Esophagus squamous epithelium (tissue), 5 donors: ENCODE results near the gene GCNT2. TPM values are rescaled to one million over a fixed set of nuclear protein-coding genes. Genes with fewer than 3 reads are reported as not detected.

Experiments
- DNase-seq: peaks from one replicate; lab custom pipeline; 2025; lab: John Stamatoyannopoulos, UW
- H3K27ac ChIP-seq, 4 donors: fragments of 200-600 bp; sonication (generic); one replicate each; pipeline ENCODE4 v1.5.1; 2016 to 2019; ENCODE audit warnings: mild to moderate bottlenecking in 1 of 4
- H3K27me3 ChIP-seq, 4 donors: fragments of 200-600 bp; sonication (generic); 1 replicate in 3 of 4; 2 replicates in 1 of 4; pipeline versions ENCODE4 v1.5.1 to v1.6.0; 2017 to 2021; ENCODE audit warnings: antibody characterized with exemption in 1 of 4
- H3K36me3 ChIP-seq, 3 donors: fragments of 200-600 bp; sonication (generic); one replicate each; pipeline ENCODE4 v1.5.1; 2016 to 2019
- H3K4me1 ChIP-seq, 3 donors: fragments of 200-600 bp; sonication (generic); one replicate each; pipeline ENCODE4 v1.5.1; 2017 to 2019
- H3K4me3 ChIP-seq, 4 donors: fragments of 200-600 bp; sonication (generic); 1 replicate in 3 of 4; 2 replicates in 1 of 4; pipeline ENCODE4 v1.5.1; 2016 to 2019; ENCODE audit warnings: mild to moderate bottlenecking in 2 of 4, moderate library complexity in 1 of 4
- H3K9me3 ChIP-seq, 3 donors: fragments of 200-600 bp; sonication (generic); one replicate each; pipeline ENCODE4 v1.5.1; 2016 to 2019
- CTCF ChIP-seq, 6 experiments: fragments of 450-650 bp in 4 of 6; fragments of 200-600 bp in 2 of 6; sonication (generic) in 2 of 6; IDR thresholded peaks; one replicate each; pipeline ENCODE4 v1.5.1; 2016 to 2019; ENCODE audit warnings: antibody characterized with exemption in 6 of 6, mild to moderate bottlenecking in 4 of 6, moderate library complexity in 4 of 6
- POLR2A ChIP-seq, 4 donors: fragments of 450-650 bp; IDR thresholded peaks; one replicate each; pipeline ENCODE4 v1.6.1; 2017; ENCODE audit warnings: antibody characterized with exemption in 4 of 4, mild to moderate bottlenecking in 4 of 4, moderate library complexity in 3 of 4
- WGBS, 2 donors: methylation state at CpG; one replicate each; pipeline ENCODE4 v1.1.5; 2018; 5-methylcytosine and 5-hydroxymethylcytosine counted together
- intact Hi-C: fragments of 100-400 bp; cut with DNase I; formaldehyde crosslinking; loops from one replicate; pipeline ENCODE4 v1.15.0; 2022
- total RNA-seq, 4 donors: library from RNA; depleted of rRNA; stranded (reverse); fragments of >200 nt; gene quantifications; one replicate each; pipeline ENCODE4 v1.1.0, GENCODE V29; 2016
- donor health status: DM: yes; HTN: yes; CAD: no.

The GCNT2 gene
- total RNA-seq, 4 donors from 2014 or later = 6.9 to 17.2 (median 8.9) TPM

GRCh38 chr6:10627800-10628199, 106.6 kb downstream of the GCNT2 start:
- H3K9me3 ChIP-seq = no peaks in the 10 kb centered on the region
- H3K4me3 ChIP-seq = no peak overlapping the region
- peaks cover 0 to under 1% (median 0%) of the 10 kb centered on the region in 3 donors for H3K4me1 ChIP-seq
- H3K27me3 ChIP-seq = no peaks in the 10 kb centered on the region
- 78 to 100% methylated on average over 1 of the region's 1 CpG for WGBS, 2 donors
- H3K27ac ChIP-seq = no peak overlapping the region
- intact Hi-C loops = no loop called here
- H3K36me3 ChIP-seq = peaks cover 0 to 48% (median 0%) of the 10 kb centered on the region in 3 donors
- DNase-seq = no peak
- TF ChIP-seq POLR2A (IDR thresholded peaks at IDR 0.05) = no peak
- TF ChIP-seq CTCF (IDR thresholded peaks at IDR 0.05) = no peak

DNA sequence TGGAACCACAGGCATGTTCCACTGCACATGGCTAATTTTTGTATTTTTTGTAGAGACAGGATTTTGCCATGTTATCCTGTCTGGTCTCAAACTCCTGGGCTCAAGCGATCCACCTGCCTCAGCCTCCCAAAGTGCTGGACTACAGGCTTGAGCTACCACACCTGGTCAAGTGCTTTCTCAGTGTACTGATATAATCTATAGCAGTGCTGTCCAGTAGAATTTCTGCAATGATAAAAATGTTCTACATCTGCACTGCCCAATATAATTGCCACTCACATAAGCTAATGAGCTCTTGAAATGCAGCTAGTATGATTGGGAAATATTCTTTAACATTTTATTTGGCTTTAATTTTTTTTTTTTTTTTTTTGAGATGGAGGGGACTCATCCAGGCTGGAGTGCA, 109.0 kb downstream of the GCNT2 start:
- Histone ChIP-seq H3K27me3 (no peaks in the 10 kb centered on the region), H3K4me3 (no peak overlapping the region), H3K9me3 (no peaks in the 10 kb centered on the region), H3K36me3 (peaks cover 0 to 25% (median 0%) of the 10 kb centered on the region in 3 donors), H3K27ac (no peak overlapping the region), H3K4me1 (peaks cover 0 to 5% (median 0%) of the 10 kb centered on the region in 3 donors)
- intact Hi-C loops = no loop called here
- no peak for TF ChIP-seq CTCF (IDR thresholded peaks at IDR 0.05)
- TF ChIP-seq POLR2A (IDR thresholded peaks at IDR 0.05) = no peak
- no peak for DNase-seq
- 92 to 100% methylated on average over 1 of the region's 1 CpG for WGBS, 2 donors

DNA sequence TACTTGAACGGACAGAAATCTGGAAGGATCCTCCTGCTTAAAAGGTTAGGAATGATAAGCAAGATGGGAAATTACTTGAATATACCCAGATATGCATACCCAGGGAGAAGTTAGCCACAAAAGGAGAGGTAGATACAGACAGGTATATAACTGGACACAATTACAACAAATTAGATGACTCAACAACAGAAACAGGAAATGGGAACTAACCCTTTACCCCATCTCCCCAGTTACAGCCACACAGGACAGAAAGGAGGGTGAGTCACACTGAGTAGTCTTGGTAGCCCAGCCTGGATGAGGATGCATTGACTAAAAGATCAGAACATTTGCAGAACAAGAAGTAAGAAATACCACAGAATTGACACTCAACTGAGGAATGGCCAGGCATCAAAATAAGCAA, 112.1 kb downstream of the GCNT2 start:
- Histone ChIP-seq H3K27ac (no peak overlapping the region), H3K9me3 (no peaks in the 10 kb centered on the region), H3K27me3 (no peaks in the 10 kb centered on the region), H3K4me1 (peaks cover 0 to 5% (median 0%) of the 10 kb centered on the region in 3 donors), H3K4me3 (no peak overlapping the region), H3K36me3 (no peaks in the 10 kb centered on the region)
- DNase-seq = no peak
- 76 to 83% methylated on average over 1 of the region's 1 CpG for WGBS, 2 donors
- TF ChIP-seq POLR2A (IDR thresholded peaks at IDR 0.05) (no peak), CTCF (IDR thresholded peaks at IDR 0.05) (no peak)
- intact Hi-C loops = no loop called here

GRCh38 chr6:10640412-10640811, 119.3 kb downstream of the GCNT2 start:
- Histone ChIP-seq H3K4me1 (no peaks in the 10 kb centered on the region), H3K9me3 (no peaks in the 10 kb centered on the region), H3K4me3 (no peak overlapping the region), H3K36me3 (no peaks in the 10 kb centered on the region), H3K27ac (no peak overlapping the region), H3K27me3 (no peaks in the 10 kb centered on the region)
- DNase-seq = no peak
- WGBS, 2 donors = 97 to 98% methylated on average over 6 to 8 of the region's 8 CpGs
- TF ChIP-seq POLR2A (IDR thresholded peaks at IDR 0.05) (no peak), CTCF (IDR thresholded peaks at IDR 0.05) (no peak)
- intact Hi-C loops = no loop called here

GRCh38 chr6:10641528-10641927, 120.4 kb downstream of the GCNT2 start:
- intact Hi-C loops = no loop called here
- no peak overlapping the region for H3K27ac ChIP-seq
- H3K4me3 ChIP-seq = no peak overlapping the region
- H3K27me3 ChIP-seq = no peaks in the 10 kb centered on the region
- H3K9me3 ChIP-seq = no peaks in the 10 kb centered on the region
- H3K4me1 ChIP-seq = no peaks in the 10 kb centered on the region
- TF ChIP-seq POLR2A (IDR thresholded peaks at IDR 0.05) (no peak), CTCF (IDR thresholded peaks at IDR 0.05) (no peak)
- no peaks in the 10 kb centered on the region for H3K36me3 ChIP-seq
- DNase-seq = no peak
- WGBS, 2 donors = 67 to 81% methylated on average over 3 of the region's 3 CpGs
